B cell (primary cell): Measurements from ENCODE around the gene SMARCA4. TPM values are rescaled to one million over a fixed set of nuclear protein-coding genes. Genes with fewer than 3 reads are reported as not detected.
"Not testable (repeated sequence)": the region's sequence is repeated elsewhere in the genome, so short reads cannot be mapped to it uniquely, and the experiment has no call there.

Source experiments
- ATAC-seq: fragments of 200-7000 bp; cut with Tn5 transposase; one replicate; pipeline ENCODE4 v1.10.0; 2021; ENCODE audit warnings: low read depth, mild to moderate bottlenecking, moderate number of reproducible peaks, moderate library complexity
- CTCF ChIA-PET: fragments of 350-600 bp; sonication (Branson Sonifier 250); formaldehyde crosslinking; loops from one replicate; lab custom pipeline; 2021; ENCODE audit warnings: antibody characterized with exemption, inconsistent platforms; lab: Charles Lee
- POLR2A ChIA-PET: fragments of 350-600 bp; sonication (Branson Sonifier 250); formaldehyde crosslinking; loops from one replicate; lab custom pipeline; 2021; ENCODE audit warnings: antibody characterized with exemption; lab: Charles Lee
- DNase-seq: peaks from one replicate; pipeline ENCODE4 v3.0.0; 2013
- H2AFZ ChIP-seq: 2 replicates; pipeline ENCODE4 v1.6.1; 2012; ENCODE audit warnings: mild to moderate bottlenecking, low read depth, low read length; ENCODE audit not compliant: insufficient read depth, poor library complexity, severe bottlenecking
- H3K27ac ChIP-seq, 2 donors: 1 replicate in 1 of 2; 2 replicates in 1 of 2; pipeline ENCODE4 v1.5.1; 2012 to 2013; ENCODE audit warnings: low read length in 2 of 2, mild to moderate bottlenecking in 2 of 2, moderate library complexity in 1 of 2
- H3K27me3 ChIP-seq, 4 experiments: fragments of 200-600 bp in 1 of 4; sonication (generic) in 1 of 4; replicated peaks in 1 of 4; 1 replicate in 2 of 4; 2 replicates in 2 of 4; pipeline versions ENCODE4 v1.6.1 to v1.7.0; 2013 to 2016; ENCODE audit warnings: low read length in 3 of 4, mild to moderate bottlenecking in 2 of 4, mixed read lengths in 1 of 4, moderate library complexity in 1 of 4; ENCODE audit not compliant: insufficient read depth in 4 of 4, control insufficient read depth in 3 of 4; ENCODE audit errors: control extremely low read depth in 1 of 4
- H3K36me3 ChIP-seq, 2 experiments: replicated peaks in 1 of 2; 1 replicate in 1 of 2; 2 replicates in 1 of 2; pipeline versions ENCODE4 v1.6.1 to v1.7.1; 2013; ENCODE audit warnings: low read length in 1 of 2; ENCODE audit not compliant: insufficient read depth in 2 of 2, control insufficient read depth in 1 of 2; ENCODE audit errors: control extremely low read depth in 1 of 2, extremely low read depth in 1 of 2
- H3K4me1 ChIP-seq, 2 donors: fragments of 200-600 bp in 1 of 2; sonication (generic) in 1 of 2; 1 replicate in 1 of 2; 2 replicates in 1 of 2; pipeline versions ENCODE4 v1.5.1 to v1.6.1; 2013 to 2017; ENCODE audit warnings: low read length in 2 of 2; ENCODE audit not compliant: control insufficient read depth in 2 of 2, insufficient read depth in 2 of 2
- H3K4me2 ChIP-seq: replicated peaks from 2 replicates; pipeline ENCODE3; 2012; ENCODE audit warnings: mild to moderate bottlenecking, low read depth, low read length; ENCODE audit not compliant: poor library complexity, severe bottlenecking
- H3K4me3 ChIP-seq, 5 experiments: fragments of 200-600 bp in 1 of 5; sonication (generic) in 1 of 5; 1 replicate in 3 of 5; 2 replicates in 2 of 5; pipeline versions ENCODE4 v1.5.1 to v1.7.0; 2011 to 2016; ENCODE audit warnings: low read length in 4 of 5, mild to moderate bottlenecking in 4 of 5, low read depth in 2 of 5, control low read depth in 1 of 5, moderate library complexity in 1 of 5; ENCODE audit not compliant: insufficient read depth in 1 of 5; ENCODE audit errors: control extremely low read depth in 1 of 5, extremely low read depth in 1 of 5
- H3K79me2 ChIP-seq: fragments of 200-600 bp; sonication (generic); one replicate; pipeline ENCODE4 v1.6.0; 2016; ENCODE audit warnings: low read length; ENCODE audit not compliant: control insufficient read depth, insufficient read depth
- H3K9ac ChIP-seq: fragments of 200-600 bp; sonication (generic); 2 replicates; pipeline ENCODE4 v1.6.1; 2017; ENCODE audit warnings: mild to moderate bottlenecking, low read length, moderate library complexity
- H3K9me3 ChIP-seq, 3 donors: one replicate each; pipeline versions ENCODE4 v1.6.1 to v1.7.1; 2013; ENCODE audit warnings: low read length in 2 of 3; ENCODE audit not compliant: control insufficient read depth in 2 of 3, insufficient read depth in 1 of 3; ENCODE audit errors: control extremely low read depth in 1 of 3
- H4K20me1 ChIP-seq: 2 replicates; pipeline ENCODE4 v1.6.0; 2012; ENCODE audit warnings: mild to moderate bottlenecking, low read length; ENCODE audit not compliant: insufficient read depth, control insufficient read depth, poor library complexity, severe bottlenecking
- H3K27ac Mint-ChIP-seq: one replicate; pipeline ENCODE4 v1.8.0; 2021; ENCODE audit warnings: mixed read lengths
- H3K27me3 Mint-ChIP-seq: one replicate; pipeline ENCODE4 v1.8.0; 2021; ENCODE audit warnings: mixed read lengths
- H3K4me1 Mint-ChIP-seq: one replicate; pipeline ENCODE4 v1.8.0; 2021; ENCODE audit warnings: mixed read lengths
- H3K4me3 Mint-ChIP-seq: one replicate; pipeline ENCODE4 v1.8.0; 2021; ENCODE audit warnings: mixed read lengths
- H3K9me3 Mint-ChIP-seq: one replicate; pipeline ENCODE4 v1.8.0; 2022; ENCODE audit warnings: mixed read lengths; ENCODE audit not compliant: insufficient read depth
- CTCF ChIP-seq: fragments of 200-600 bp; IDR thresholded peaks from one replicate; pipeline ENCODE4 v1.8.0; 2022; ENCODE audit warnings: antibody characterized with exemption, mild to moderate bottlenecking
- EZH2 ChIP-seq: IDR thresholded peaks from 2 replicates; pipeline ENCODE4 v1.6.1; 2012; ENCODE audit warnings: borderline replicate concordance, low read depth, mild to moderate bottlenecking, moderate library complexity, low read length; ENCODE audit not compliant: insufficient read depth, poor library complexity, severe bottlenecking
- WGBS: methylation state at CpG from one replicate; pipeline ENCODE4 v1.1.5; 2013; ENCODE audit warnings: missing lambda C conversion rate; ENCODE audit not compliant: insufficient coverage; 5-methylcytosine and 5-hydroxymethylcytosine counted together
- intact Hi-C: fragments of 100-400 bp; cut with micrococcal nuclease; formaldehyde crosslinking; loops from one replicate; pipeline ENCODE4 v1.10.0; 2022
- polyA plus RNA-seq: library from polyadenylated mRNA; depleted of rRNA; stranded (reverse); fragments of >200 nt; gene quantifications from 2 replicates; pipeline ENCODE4 v1.2.3, GENCODE V29; 2012
- total RNA-seq, 2 donors: library from RNA; stranded (reverse); fragments of 120-200 nt in 1 of 2; gene quantifications; 1 replicate in 1 of 2; 2 replicates in 1 of 2; pipeline versions ENCODE4 v1.2.3 to v1.2.4, GENCODE V29; 2013 to 2022

Gene SMARCA4
- total and polyA plus RNA-seq, 2 donors (not counting 1 experiment from before 2014, with no cell fraction given): 49.7 to 82.3 TPM

GRCh38 chr19:11097367-11097766 is 136.5 kb downstream of the SMARCA4 start:
- H3K9me3 Mint-ChIP-seq, H3K4me2 ChIP-seq, H3K36me3 ChIP-seq, H2AFZ ChIP-seq, H4K20me1 ChIP-seq, POLR2A ChIA-PET, H3K27ac ChIP-seq, H3K4me3 ChIP-seq, H3K9ac ChIP-seq, ATAC-seq, H3K27ac Mint-ChIP-seq, DNase-seq, H3K4me3 Mint-ChIP-seq, CTCF ChIA-PET: not testable (repeated sequence)
- Mint-ChIP-seq H3K4me1 (peaks cover 28% of the 10 kb centered on the region), H3K27me3 (peaks cover 19% of the 10 kb centered on the region)
- intact Hi-C loops: loop anchor here (2.0 kb wide), 1 partner anchor 33 kb away; no protein-coding TSS in a partner anchor
- H3K27me3 ChIP-seq: peaks cover 0 to 36% (median 10%) of the 10 kb centered on the region in 4 experiments
- H3K4me1 ChIP-seq: peaks cover 34 to 42% of the 10 kb centered on the region in 2 donors
- peaks cover 0 to 59% (median 16%) of the 10 kb centered on the region in 3 donors for H3K9me3 ChIP-seq
- H3K79me2 ChIP-seq: peaks cover 11% of the 10 kb centered on the region
- WGBS: 95% methylated on average over 4 of the region's 6 CpGs

- DNase-seq: no peak
- Mint-ChIP-seq H3K27ac (no peak overlapping the region), H3K4me3 (no peak overlapping the region), H3K27me3 (peaks cover 16% of the 10 kb centered on the region), H3K4me1 (peaks cover 22% of the 10 kb centered on the region), H3K9me3 (peaks cover 2% of the 10 kb centered on the region)
- Histone ChIP-seq H4K20me1 (no peaks in the 10 kb centered on the region), H3K9ac (no peak overlapping the region), H3K4me1 (peaks cover 25 to 32% of the 10 kb centered on the region in 2 donors), H3K4me2 (no peak overlapping the region), H3K36me3 (peaks cover 0 to 2% of the 10 kb centered on the region in 2 experiments), H3K79me2 (peaks cover 11% of the 10 kb centered on the region), H3K4me3 (no peak overlapping the region), H3K27ac (no peak overlapping the region), H3K27me3 (peaks cover 0 to 38% (median 10%) of the 10 kb centered on the region in 4 experiments), H3K9me3 (peaks cover 0 to 56% (median 10%) of the 10 kb centered on the region in 3 donors), H2AFZ (no peak overlapping the region)
- ChIA-PET CTCF (interaction anchor here (1.1 kb wide), 1 partner anchor 28 kb away, joined by 3 read pairs; no protein-coding TSS in a partner anchor), POLR2A (no interaction called here)
- no peak for ATAC-seq
- no peak for TF ChIP-seq EZH2
- no peak for TF ChIP-seq CTCF
- intact Hi-C loops: no loop called here
- whole genome bisulfite sequencing: no CpG with 5 or more reads among the region's 2 CpGs
Observed at GRCh38 chr19:11098327-11098726, 137.5 kb downstream of the SMARCA4 start.
